OCI-LY7 (cell line): ENCODE data around the gene TIGD4. TPM values are rescaled to one million over a fixed set of nuclear protein-coding genes. Genes with fewer than 3 reads are reported as not detected.

Source experiments
- BruUV-seq: library from RNA; stranded (reverse); fragments of 400-500 nt; replicated peaks from 2 replicates; lab custom pipeline; 2021; lab: Mats Ljungman, UMichigan
- CTCF ChIA-PET: fragments of 300-600 bp; sonication (Branson Sonifier 250); formaldehyde crosslinking; loops from one replicate; lab custom pipeline; 2022; ENCODE audit warnings: antibody characterized with exemption; ENCODE audit not compliant: unreplicated experiment; lab: Charles Lee
- POLR2A ChIA-PET: fragments of 300-600 bp; sonication (Branson Sonifier 250); formaldehyde crosslinking; loops from one replicate; lab custom pipeline; 2022; ENCODE audit warnings: antibody characterized with exemption; lab: Charles Lee
- DNase-seq: peaks from one replicate; pipeline ENCODE4 v3.0.0-alpha.2; 2015; ENCODE audit warnings: low spot score
- H2AFZ ChIP-seq: fragments of 200-600 bp; sonication (generic), shearing (Covaris generic); 2 replicates; pipeline ENCODE4 v1.6.1; 2014; ENCODE audit warnings: mild to moderate bottlenecking, antibody characterized with exemption, low read length, moderate library complexity
- H3K27ac ChIP-seq: fragments of 200-600 bp; sonication (generic); 2 replicates; pipeline ENCODE4 v1.5.1; 2014; ENCODE audit warnings: mixed run types, low read depth, mild to moderate bottlenecking, moderate library complexity, low read length, inconsistent platforms; ENCODE audit not compliant: poor library complexity, severe bottlenecking
- H3K36me3 ChIP-seq: fragments of 200-600 bp; sonication (generic); 2 replicates; pipeline ENCODE4 v1.6.1; 2014; ENCODE audit warnings: mild to moderate bottlenecking, antibody characterized with exemption, low read length, moderate library complexity, mixed read lengths; ENCODE audit not compliant: insufficient read depth
- H3K4me1 ChIP-seq: fragments of 200-600 bp; sonication (generic); 2 replicates; pipeline ENCODE4 v1.5.1; 2014; ENCODE audit warnings: mild to moderate bottlenecking, low read length; ENCODE audit not compliant: insufficient read depth, poor library complexity, severe bottlenecking
- H3K4me2 ChIP-seq: fragments of 200-600 bp; sonication (generic); 2 replicates; pipeline ENCODE4 v1.6.1; 2014; ENCODE audit warnings: mild to moderate bottlenecking, low read length
- H3K4me3 ChIP-seq: fragments of 200-600 bp; sonication (generic); 2 replicates; pipeline ENCODE4 v1.5.1; 2014; ENCODE audit warnings: mild to moderate bottlenecking, low read depth, low read length; ENCODE audit not compliant: poor library complexity, severe bottlenecking
- H3K79me2 ChIP-seq: fragments of 200-600 bp; sonication (generic); 2 replicates; pipeline ENCODE4 v1.6.1; 2016; ENCODE audit warnings: low read depth, mild to moderate bottlenecking, low read length, moderate library complexity, mixed read lengths; ENCODE audit not compliant: insufficient read depth
- H3K9me2 ChIP-seq: fragments of 200-600 bp; sonication (generic); 2 replicates; pipeline ENCODE4 v1.6.1; 2016; ENCODE audit warnings: mild to moderate bottlenecking, low read length, mixed read lengths; ENCODE audit not compliant: insufficient read depth
- H3K9me3 ChIP-seq: fragments of 200-600 bp; sonication (generic); 2 replicates; pipeline ENCODE4 v1.6.1; 2014; ENCODE audit warnings: mild to moderate bottlenecking, mixed run types, low read length, mixed read lengths
- H4K20me1 ChIP-seq: fragments of 200-600 bp; sonication (generic); 2 replicates; pipeline ENCODE4 v1.6.1; 2014; ENCODE audit warnings: mild to moderate bottlenecking, antibody characterized with exemption, low read length, moderate library complexity, mixed read lengths; ENCODE audit not compliant: insufficient read depth
- EZH2phosphoT487 ChIP-seq: fragments of 200-600 bp; sonication (generic); IDR thresholded peaks from 2 replicates; pipeline ENCODE4 v1.6.1; 2018; ENCODE audit warnings: low read depth, borderline replicate concordance, mild to moderate bottlenecking, mixed run types, antibody characterized with exemption, low read length, moderate library complexity, mixed read lengths
- intact Hi-C: fragments of 100-400 bp; cut with micrococcal nuclease; formaldehyde crosslinking; loops from one replicate; pipeline ENCODE4 v1.10.0; 2022; ENCODE audit not compliant: unreplicated experiment
- total RNA-seq, 2 experiments: library from RNA; depleted of rRNA in 1 of 2; stranded (reverse); fragments of >200 nt in 1 of 2; shearing (Covaris generic) in 1 of 2; gene quantifications; 2 replicates each; pipeline ENCODE4 v1.2.3, GENCODE V29; 2014 to 2022
- TF ChIP-seq, protein P1 (sequence below): fragments of 200-600 bp; sonication (generic); conservative IDR thresholded peaks from 2 replicates; pipeline ENCODE4 v1.5.1; 2014; ENCODE audit warnings: mild to moderate bottlenecking, antibody characterized with exemption, low read length, moderate library complexity, mixed read lengths

Gene TIGD4
- total RNA-seq, 2 experiments from 2014 or later: 1.0 to 1.5 TPM

DNA sequence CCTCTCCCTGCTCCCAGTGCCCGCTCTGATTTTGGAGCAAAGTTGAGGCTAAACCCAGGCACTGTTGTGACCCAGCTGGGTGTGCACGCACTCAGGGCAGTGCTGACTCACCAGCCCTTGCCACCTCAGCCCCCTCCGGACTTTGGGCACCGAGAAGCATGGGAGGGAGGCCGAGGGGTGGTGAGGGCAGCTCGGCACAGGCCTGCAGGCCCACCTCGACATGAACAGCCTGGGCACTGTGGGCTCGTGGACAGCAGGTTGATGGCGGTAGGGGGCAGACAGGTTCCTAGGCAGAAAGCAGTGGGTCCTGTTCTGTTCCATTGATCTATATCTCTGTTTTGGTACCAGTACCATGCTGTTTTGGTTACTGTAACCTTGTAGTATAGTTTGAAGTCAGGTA, 30.9 kb downstream of the TIGD4 start:
- no TSS peak for BruUV-seq
- intact Hi-C loops: no loop called here
- Histone ChIP-seq H3K27ac (no peak overlapping the region), H2AFZ (no peak overlapping the region), H4K20me1 (no peaks in the 10 kb centered on the region), H3K4me3 (no peak overlapping the region), H3K36me3 (no peaks in the 10 kb centered on the region), H3K9me2 (no peaks in the 10 kb centered on the region), H3K9me3 (no peaks in the 10 kb centered on the region), H3K4me1 (no peaks in the 10 kb centered on the region), H3K4me2 (no peak overlapping the region), H3K79me2 (no peaks in the 10 kb centered on the region)
- no peak for DNase-seq
- CTCF ChIA-PET: no interaction called here
- POLR2A ChIA-PET: no interaction called here
- TF ChIP-seq, protein P1, sequence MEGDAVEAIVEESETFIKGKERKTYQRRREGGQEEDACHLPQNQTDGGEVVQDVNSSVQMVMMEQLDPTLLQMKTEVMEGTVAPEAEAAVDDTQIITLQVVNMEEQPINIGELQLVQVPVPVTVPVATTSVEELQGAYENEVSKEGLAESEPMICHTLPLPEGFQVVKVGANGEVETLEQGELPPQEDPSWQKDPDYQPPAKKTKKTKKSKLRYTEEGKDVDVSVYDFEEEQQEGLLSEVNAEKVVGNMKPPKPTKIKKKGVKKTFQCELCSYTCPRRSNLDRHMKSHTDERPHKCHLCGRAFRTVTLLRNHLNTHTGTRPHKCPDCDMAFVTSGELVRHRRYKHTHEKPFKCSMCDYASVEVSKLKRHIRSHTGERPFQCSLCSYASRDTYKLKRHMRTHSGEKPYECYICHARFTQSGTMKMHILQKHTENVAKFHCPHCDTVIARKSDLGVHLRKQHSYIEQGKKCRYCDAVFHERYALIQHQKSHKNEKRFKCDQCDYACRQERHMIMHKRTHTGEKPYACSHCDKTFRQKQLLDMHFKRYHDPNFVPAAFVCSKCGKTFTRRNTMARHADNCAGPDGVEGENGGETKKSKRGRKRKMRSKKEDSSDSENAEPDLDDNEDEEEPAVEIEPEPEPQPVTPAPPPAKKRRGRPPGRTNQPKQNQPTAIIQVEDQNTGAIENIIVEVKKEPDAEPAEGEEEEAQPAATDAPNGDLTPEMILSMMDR: no peak
- no peak for TF ChIP-seq EZH2phosphoT487

DNA sequence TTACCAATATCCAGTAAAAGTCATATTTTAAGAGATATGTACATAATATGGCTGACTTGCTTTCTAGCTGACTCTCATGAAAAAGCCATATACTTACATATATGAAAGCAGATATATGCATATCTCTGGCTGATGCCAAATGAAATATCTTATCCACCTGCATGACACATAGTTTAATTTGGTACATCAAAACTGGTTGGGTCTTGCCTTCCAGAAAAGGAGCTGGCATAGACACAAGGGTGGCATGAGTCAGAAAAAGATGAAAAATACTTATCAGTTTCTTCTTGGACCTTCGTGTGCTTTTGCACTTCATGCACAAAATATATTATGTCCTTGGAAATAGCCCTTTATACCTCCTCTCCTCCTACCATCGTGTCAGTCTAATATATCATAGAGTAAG, 32.1 kb downstream of the TIGD4 start:
- Histone ChIP-seq H3K4me3 (no peak overlapping the region), H4K20me1 (no peaks in the 10 kb centered on the region), H3K79me2 (no peaks in the 10 kb centered on the region), H3K4me2 (no peak overlapping the region), H3K36me3 (no peaks in the 10 kb centered on the region), H2AFZ (no peak overlapping the region), H3K9me3 (no peaks in the 10 kb centered on the region), H3K27ac (no peak overlapping the region), H3K9me2 (no peaks in the 10 kb centered on the region), H3K4me1 (no peaks in the 10 kb centered on the region)
- no TSS peak for BruUV-seq
- POLR2A ChIA-PET: interaction anchor here (0.6 kb wide), 1 partner anchor 679 kb away, joined by 5 read pairs; no protein-coding TSS in a partner anchor
- intact Hi-C loops: no loop called here
- CTCF ChIA-PET: no interaction called here
- TF ChIP-seq EZH2phosphoT487: no peak
- TF ChIP-seq, protein P1: no peak
- no peak for DNase-seq

DNA sequence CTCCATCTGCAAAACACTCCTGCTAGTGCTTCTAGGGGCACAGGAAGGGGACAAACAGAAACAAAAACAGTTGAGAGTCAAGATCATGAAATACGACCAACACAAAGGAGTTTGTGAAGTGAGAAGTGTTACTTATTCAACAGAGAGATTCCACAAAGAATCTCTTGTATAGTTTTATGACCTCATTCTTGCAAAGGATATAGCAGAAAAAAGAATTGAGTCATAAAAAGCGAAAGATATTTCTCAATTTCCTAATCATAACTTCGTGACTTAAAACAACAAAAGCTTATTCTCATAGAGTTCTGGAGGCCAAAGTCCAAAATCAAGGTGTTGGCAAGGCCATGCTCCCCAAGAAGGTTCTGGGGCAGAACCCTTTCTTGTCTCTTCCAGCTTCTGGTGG, 40.7 kb downstream of the TIGD4 start:
- Histone ChIP-seq H3K27ac (no peak overlapping the region), H3K9me2 (no peaks in the 10 kb centered on the region), H3K4me3 (no peak overlapping the region), H3K4me1 (no peaks in the 10 kb centered on the region), H3K79me2 (no peaks in the 10 kb centered on the region), H4K20me1 (no peaks in the 10 kb centered on the region), H3K4me2 (no peak overlapping the region), H2AFZ (no peak overlapping the region), H3K36me3 (no peaks in the 10 kb centered on the region), H3K9me3 (no peaks in the 10 kb centered on the region)
- no peak for DNase-seq
- intact Hi-C loops: loop anchor here (5.0 kb wide), 1 partner anchor 332 kb away; no protein-coding TSS in a partner anchor
- ChIA-PET CTCF (interaction anchor here (0.9 kb wide), 1 partner anchor 284 kb away, joined by 3 read pairs; no protein-coding TSS in a partner anchor), POLR2A (interaction anchor here (0.5 to 1.0 kb wide), 5 partner anchors 11 to 1810 kb away, joined by 3 read pairs; no protein-coding TSS in a partner anchor)
- TF ChIP-seq, protein P1: no peak
- no peak for TF ChIP-seq EZH2phosphoT487
- BruUV-seq: no TSS peak
